Osteoblast (primary cell): ENCODE measurements around the gene ADAMTS10. TPM values are rescaled to one million over a fixed set of nuclear protein-coding genes. Genes with fewer than 3 reads are reported as not detected.
A peak's percentile ranks its signal among the peaks of the same experiment; 100 is the strongest.

Experiments used
- DNase-seq: peaks from one replicate; pipeline ENCODE4 v3.0.0; 2011; ENCODE audit warnings: low spot score, mixed read lengths; ENCODE audit not compliant: insufficient read length; ENCODE audit errors: missing footprints
- H2AFZ ChIP-seq: 2 replicates; pipeline ENCODE4 v1.6.0; 2011; ENCODE audit warnings: mild to moderate bottlenecking, low read length
- H3K27ac ChIP-seq: 2 replicates; pipeline ENCODE4 v1.5.1; 2011; ENCODE audit warnings: mild to moderate bottlenecking, low read depth, low read length, moderate library complexity
- H3K27me3 ChIP-seq: 2 replicates; pipeline ENCODE4 v1.6.0; 2012; ENCODE audit warnings: mild to moderate bottlenecking, control low read depth, inconsistent platforms, low read length, moderate library complexity; ENCODE audit not compliant: insufficient read depth
- H3K36me3 ChIP-seq: 2 replicates; pipeline ENCODE4 v1.5.1; 2011; ENCODE audit warnings: mild to moderate bottlenecking, low read length, control low read depth, moderate library complexity; ENCODE audit not compliant: insufficient read depth
- H3K4me1 ChIP-seq: 2 replicates; pipeline ENCODE4 v1.5.1; 2011; ENCODE audit warnings: mild to moderate bottlenecking, low read length, control low read depth, moderate library complexity; ENCODE audit not compliant: insufficient read depth
- H3K4me2 ChIP-seq: 2 replicates; pipeline ENCODE4 v1.6.0; 2011; ENCODE audit warnings: mild to moderate bottlenecking, low read length; ENCODE audit not compliant: insufficient read depth
- H3K4me3 ChIP-seq: fragments of 200-600 bp; sonication (generic); 3 replicates; pipeline ENCODE4 v1.5.1; 2012; ENCODE audit warnings: mild to moderate bottlenecking, low read length, inconsistent platforms; ENCODE audit not compliant: insufficient read depth
- H3K79me2 ChIP-seq: 2 replicates; pipeline ENCODE4 v1.6.0; 2012; ENCODE audit warnings: mild to moderate bottlenecking, low read length, control low read depth, inconsistent platforms; ENCODE audit not compliant: insufficient read depth
- H3K9me3 ChIP-seq: 2 replicates; pipeline ENCODE4 v1.5.1; 2011; ENCODE audit warnings: low read depth, low read length, control low read depth
- H4K20me1 ChIP-seq: 2 replicates; pipeline ENCODE4 v1.6.0; 2012; ENCODE audit warnings: mild to moderate bottlenecking, low read length, control low read depth; ENCODE audit not compliant: insufficient read depth
- CTCF ChIP-seq: IDR thresholded peaks from 2 replicates; pipeline ENCODE4 v1.5.1; 2011; ENCODE audit warnings: mild to moderate bottlenecking, low read depth, low read length, moderate library complexity; ENCODE audit errors: extremely low read depth
- total RNA-seq: library from RNA; depleted of rRNA; stranded (reverse); fragments of >200 nt; gene quantifications from 2 replicates; pipeline ENCODE4 v1.2.3, GENCODE V29; 2012

The ADAMTS10 gene
- total RNA-seq, 1 donor = 49.6 TPM

- Histone ChIP-seq H3K4me3 (no peak overlapping the region), H3K79me2 (no peaks in the 10 kb centered on the region), H2AFZ (no peak overlapping the region), H3K4me2 (no peak overlapping the region), H4K20me1 (no peaks in the 10 kb centered on the region), H3K4me1 (no peaks in the 10 kb centered on the region), H3K36me3 (no peaks in the 10 kb centered on the region), H3K27me3 (no peaks in the 10 kb centered on the region), H3K9me3 (no peaks in the 10 kb centered on the region), H3K27ac (no peak overlapping the region)
- peak; percentile 65 for DNase-seq
- TF ChIP-seq CTCF = no peak
These were observed 57.7 kb downstream of the ADAMTS10 start for GRCh38 chr19:8552810-8553209.

- Histone ChIP-seq H3K4me2 (no peak overlapping the region), H4K20me1 (no peaks in the 10 kb centered on the region), H3K36me3 (no peaks in the 10 kb centered on the region), H3K79me2 (no peaks in the 10 kb centered on the region), H3K4me3 (no peak overlapping the region), H3K27me3 (no peaks in the 10 kb centered on the region), H3K4me1 (no peaks in the 10 kb centered on the region), H3K9me3 (no peaks in the 10 kb centered on the region), H3K27ac (no peak overlapping the region), H2AFZ (no peak overlapping the region)
- peak; percentile 44 for DNase-seq
- TF ChIP-seq CTCF = no peak
These were observed 60.4 kb downstream of the ADAMTS10 start for GRCh38 chr19:8550070-8550469.

GRCh38 chr19:8545743-8546142, 64.8 kb downstream of the ADAMTS10 start:
- H3K4me2 ChIP-seq = no peak overlapping the region
- no peak for TF ChIP-seq CTCF

GRCh38 chr19:8544168-8544567, 66.3 kb downstream of the ADAMTS10 start:
- H3K79me2 ChIP-seq = no peaks in the 10 kb centered on the region
- no peak overlapping the region for H3K4me3 ChIP-seq
- no peaks in the 10 kb centered on the region for H4K20me1 ChIP-seq
- no peak for TF ChIP-seq CTCF
- no peaks in the 10 kb centered on the region for H3K9me3 ChIP-seq
- no peaks in the 10 kb centered on the region for H3K27me3 ChIP-seq
- H3K4me1 ChIP-seq = no peaks in the 10 kb centered on the region
- H3K27ac ChIP-seq = no peak overlapping the region
- no peak overlapping the region for H3K4me2 ChIP-seq
- H3K36me3 ChIP-seq = no peaks in the 10 kb centered on the region
- peak; percentile 47 for DNase-seq
- H2AFZ ChIP-seq = no peak overlapping the region

More at GRCh38 chr19:8545743-8546142, 64.8 kb downstream of the ADAMTS10 start:
- Histone ChIP-seq H4K20me1 (no peaks in the 10 kb centered on the region), H3K27ac (no peak overlapping the region), H3K79me2 (no peaks in the 10 kb centered on the region), H2AFZ (no peak overlapping the region), H3K9me3 (no peaks in the 10 kb centered on the region), H3K4me3 (no peak overlapping the region), H3K27me3 (no peaks in the 10 kb centered on the region), H3K4me1 (no peaks in the 10 kb centered on the region), H3K36me3 (no peaks in the 10 kb centered on the region)
- DNase-seq = peak; percentile 10
